ENCODE results near the gene POLE2.
A peak's percentile ranks its signal among the peaks of the same experiment; 100 is the strongest.

POLE2 gene

GRCh38 chr14:49615776-49616175 is 72.2 kb downstream of the POLE2 start:
- DNase-seq: no peak

DNA sequence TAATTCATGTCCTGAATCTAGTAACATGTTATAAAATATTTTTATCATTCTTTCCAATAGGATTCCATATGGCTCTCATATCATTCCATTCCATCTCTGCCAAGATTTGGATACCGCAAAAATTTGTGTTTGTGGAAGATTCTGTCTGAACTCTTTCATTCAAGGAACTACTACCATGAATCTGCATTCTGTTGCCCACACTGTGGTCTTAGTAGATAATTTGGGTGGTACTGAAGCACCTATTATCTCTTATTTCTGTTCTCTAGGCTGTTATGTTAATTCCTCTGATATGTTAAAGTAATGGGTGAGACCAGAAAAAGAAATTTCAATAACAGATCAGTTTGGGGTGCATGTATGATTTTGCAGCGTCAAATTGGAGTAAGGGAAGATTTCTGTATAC is 73.8 kb downstream of the POLE2 start:
- DNase-seq: no peak

DNA sequence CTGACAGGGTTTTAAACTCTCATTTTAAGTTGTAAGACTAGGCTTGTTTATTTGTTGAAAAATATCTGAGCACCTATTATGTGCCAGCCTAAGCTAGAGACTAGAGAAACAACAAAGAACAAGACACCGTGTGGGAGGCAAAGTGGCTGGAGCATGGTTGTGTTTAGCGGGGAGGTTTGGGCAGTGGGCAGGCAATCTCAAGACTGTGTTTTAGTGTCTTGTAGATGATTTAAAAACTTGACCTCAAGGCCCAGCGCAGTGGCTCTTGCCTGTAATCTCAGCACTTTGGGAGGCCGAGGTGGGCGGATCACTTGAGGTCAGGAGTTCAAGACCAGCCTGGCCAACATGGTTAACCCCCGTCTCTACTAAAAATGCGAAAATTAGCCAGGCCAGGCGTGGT is 75.3 kb downstream of the POLE2 start:
- DNase-seq: no peak

DNA sequence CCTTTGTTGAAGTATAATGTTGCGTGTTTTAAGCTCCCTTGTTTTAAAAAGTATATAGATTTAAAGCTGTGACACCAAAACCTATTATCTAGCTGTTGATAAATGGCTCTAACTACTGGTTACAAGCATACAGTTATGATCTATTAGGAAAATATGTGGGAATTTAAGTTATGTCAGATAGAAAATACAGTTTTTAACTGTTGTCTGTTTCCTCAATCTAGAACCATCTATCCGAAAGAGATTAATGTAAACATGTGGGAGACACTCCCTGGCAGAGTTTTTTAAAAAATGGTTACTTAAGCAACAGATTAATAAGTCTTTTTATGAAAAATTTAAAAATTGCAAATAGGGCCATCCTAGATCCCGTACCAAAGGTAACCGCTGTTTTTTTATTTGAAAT is 75.8 kb downstream of the POLE2 start:
- DNase-seq: no peak

GRCh38 chr14:49607583-49607982 is 80.4 kb downstream of the POLE2 start:
- DNase-seq: no peak

DNA sequence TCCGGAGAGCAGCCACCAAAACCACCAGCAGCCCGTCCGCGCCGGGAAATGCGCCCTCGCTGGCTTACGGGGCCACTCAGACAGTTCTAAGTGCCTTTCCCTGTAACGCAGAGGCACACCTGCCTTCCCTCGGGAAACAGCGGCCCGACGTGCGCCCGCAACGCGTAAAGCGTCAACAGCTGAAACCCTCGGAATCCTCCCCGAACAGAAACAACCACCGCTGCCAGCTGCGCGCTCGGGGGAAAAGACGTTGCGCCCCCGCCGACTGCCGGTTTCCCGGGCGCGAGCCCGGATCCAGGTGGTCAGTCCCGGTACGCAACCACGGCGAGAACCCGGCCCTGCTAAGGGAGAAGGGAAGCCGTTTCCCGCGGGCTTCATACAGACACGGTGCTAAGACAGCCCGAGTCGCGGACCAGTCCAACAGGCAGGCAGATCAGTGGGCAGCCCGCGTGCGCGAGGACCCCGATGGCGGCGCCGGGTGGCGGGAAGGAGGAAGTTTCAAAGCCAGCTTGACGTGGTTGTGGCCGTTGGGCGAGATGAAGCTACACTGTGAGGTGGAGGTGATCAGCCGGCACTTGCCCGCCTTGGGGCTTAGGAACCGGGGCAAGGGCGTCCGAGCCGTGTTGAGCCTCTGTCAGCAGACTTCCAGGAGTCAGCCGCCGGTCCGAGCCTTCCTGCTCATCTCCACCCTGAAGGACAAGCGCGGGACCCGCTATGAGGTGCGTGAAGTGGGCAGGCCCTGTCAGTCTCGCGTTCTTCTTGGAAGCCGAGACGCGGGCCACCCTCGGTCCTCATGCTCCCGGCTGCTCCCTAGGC is 89.3 kb downstream of the POLE2 start, which contains the start of gene LRR1:
TSS of gene LRR1 (plus strand) at position 456 of the 816 bp plus-strand sequence. CDS start at position 537, 81 bp downstream.
- peak; percentile 87 for DNase-seq

DNA sequence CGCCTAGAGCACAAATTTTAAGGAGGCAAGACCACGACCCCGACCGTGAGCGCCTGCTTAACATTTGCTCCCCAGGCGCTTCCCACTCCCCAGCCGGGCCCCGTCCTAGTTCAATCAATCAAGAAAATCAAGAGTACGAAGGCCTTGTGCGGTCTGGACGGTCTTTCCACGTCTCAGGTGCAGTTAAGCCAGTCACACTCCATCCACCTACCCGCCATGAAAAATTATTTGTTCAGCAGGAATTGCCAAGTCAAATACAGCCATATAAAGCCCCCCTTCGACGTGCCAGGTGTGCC is 89.9 kb downstream of the POLE2 start:
- DNase-seq: no peak

DNA sequence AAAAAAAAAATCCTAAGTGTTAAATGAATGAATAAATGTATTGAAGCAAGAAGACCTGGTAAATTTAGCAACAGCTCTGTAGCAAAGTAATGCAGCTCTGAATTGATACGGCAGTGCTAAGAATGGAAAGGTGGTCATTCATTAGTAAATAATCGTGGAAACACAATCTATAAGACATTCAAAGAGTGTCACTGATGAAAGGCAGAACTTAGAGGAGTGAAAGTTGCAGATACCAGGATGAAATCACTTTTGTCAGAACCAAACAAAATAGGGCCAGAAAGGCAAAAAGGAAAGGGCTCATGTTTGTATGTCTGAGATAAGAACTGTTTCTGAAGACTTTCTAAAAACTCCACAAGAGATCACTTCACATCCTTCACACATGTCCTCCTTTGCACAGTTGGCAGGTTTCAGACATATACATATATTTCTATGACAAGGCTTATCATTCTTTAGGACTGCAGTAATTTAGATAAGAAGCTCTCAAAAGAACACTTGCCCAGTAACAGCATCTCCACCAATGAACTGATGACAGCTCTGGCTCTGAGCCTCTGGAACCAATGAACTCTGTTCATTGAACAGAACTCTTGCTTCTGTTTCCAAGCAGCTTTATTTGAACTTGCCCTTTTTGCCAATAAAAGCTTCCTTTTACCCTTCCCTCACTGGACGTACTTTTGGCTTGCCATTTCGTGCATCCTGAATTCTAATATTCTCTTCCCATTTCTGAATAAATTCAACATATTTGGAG is 93.5 kb downstream of the POLE2 start:
- peak; percentile 29 for DNase-seq

All from fibroblast of skin of right biceps (primary cell).